ENCODE data around the gene TMEM190.
"Not testable (repeated sequence)": the region's sequence is repeated elsewhere in the genome, so short reads cannot be mapped to it uniquely, and the experiment has no call there.

TMEM190 gene

GRCh38 chr19:55407800-55408532 is 31.3 kb downstream of the TMEM190 start:
- Histone ChIP-seq H3K4me3 (ENCODE audit: low read length) (peak overlapping the region; percentile 78), H3K9ac (ENCODE audit: low read length) (no peak overlapping the region), H3K4me1 (ENCODE audit: control insufficient read depth, insufficient read depth, low read length) (peaks cover 7% of the 10 kb centered on the region), H3K27ac (ENCODE audit: low read depth, low read length) (peak overlapping the region; percentile 98), H3K27me3 (ENCODE audit: control insufficient read depth, insufficient read depth, low read length) (no peaks in the 10 kb centered on the region), H3K36me3 (ENCODE audit: control insufficient read depth, insufficient read depth, low read length) (peaks cover 4% of the 10 kb centered on the region)

GRCh38 chr19:55408533-55408872 is 31.9 kb downstream of the TMEM190 start:
- peak overlapping the region; percentile 98 for H3K27ac ChIP-seq (ENCODE audit: low read depth, low read length)
- H3K4me1 ChIP-seq (ENCODE audit: control insufficient read depth, insufficient read depth, low read length), result peaks cover 7% of the 10 kb centered on the region
- peak overlapping the region; percentile 67 for H3K4me3 ChIP-seq (ENCODE audit: low read length)
- H3K9ac ChIP-seq (ENCODE audit: low read length), result no peak overlapping the region
- no peaks in the 10 kb centered on the region for H3K27me3 ChIP-seq (ENCODE audit: control insufficient read depth, insufficient read depth, low read length)
- H3K36me3 ChIP-seq (ENCODE audit: control insufficient read depth, insufficient read depth, low read length), result peaks cover 4% of the 10 kb centered on the region

GRCh38 chr19:55409179-55409578 is 32.6 kb downstream of the TMEM190 start:
- H3K4me3 ChIP-seq (ENCODE audit: low read length); H3K36me3 ChIP-seq (ENCODE audit: control insufficient read depth, insufficient read depth, low read length); H3K4me1 ChIP-seq (ENCODE audit: control insufficient read depth, insufficient read depth, low read length); H3K27me3 ChIP-seq (ENCODE audit: control insufficient read depth, insufficient read depth, low read length); H3K9ac ChIP-seq (ENCODE audit: low read length); H3K27ac ChIP-seq (ENCODE audit: low read depth, low read length): not testable (repeated sequence)

GRCh38 chr19:55410168-55410567 is 33.5 kb downstream of the TMEM190 start:
- no peak overlapping the region for H3K27ac ChIP-seq (ENCODE audit: low read depth, low read length)
- H3K27me3 ChIP-seq (ENCODE audit: control insufficient read depth, insufficient read depth, low read length), result peaks cover 2% of the 10 kb centered on the region
- no peak overlapping the region for H3K4me3 ChIP-seq (ENCODE audit: low read length)
- no peaks in the 10 kb centered on the region for H3K36me3 ChIP-seq (ENCODE audit: control insufficient read depth, insufficient read depth, low read length)
- H3K9ac ChIP-seq (ENCODE audit: low read length), result no peak overlapping the region
- H3K4me1 ChIP-seq (ENCODE audit: control insufficient read depth, insufficient read depth, low read length), result peaks cover 7% of the 10 kb centered on the region

- H3K27ac ChIP-seq (ENCODE audit: low read depth, low read length), result no peak overlapping the region
- no peak overlapping the region for H3K4me3 ChIP-seq (ENCODE audit: low read length)
- H3K9ac ChIP-seq (ENCODE audit: low read length), result no peak overlapping the region
- H3K27me3 ChIP-seq (ENCODE audit: control insufficient read depth, insufficient read depth, low read length), result peaks cover 10% of the 10 kb centered on the region
- H3K4me1 ChIP-seq (ENCODE audit: control insufficient read depth, insufficient read depth, low read length), result no peaks in the 10 kb centered on the region
- no peaks in the 10 kb centered on the region for H3K36me3 ChIP-seq (ENCODE audit: control insufficient read depth, insufficient read depth, low read length)
These were observed 41.6 kb downstream of the TMEM190 start for GRCh38 chr19:55418185-55418584.

GRCh38 chr19:55419103-55419502 is 42.5 kb downstream of the TMEM190 start:
- Histone ChIP-seq H3K27ac (ENCODE audit: low read depth, low read length) (no peak overlapping the region), H3K27me3 (ENCODE audit: control insufficient read depth, insufficient read depth, low read length) (peaks cover 10% of the 10 kb centered on the region), H3K4me3 (ENCODE audit: low read length) (no peak overlapping the region), H3K36me3 (ENCODE audit: control insufficient read depth, insufficient read depth, low read length) (no peaks in the 10 kb centered on the region), H3K9ac (ENCODE audit: low read length) (no peak overlapping the region), H3K4me1 (ENCODE audit: control insufficient read depth, insufficient read depth, low read length) (no peaks in the 10 kb centered on the region)

GRCh38 chr19:55419624-55420236 is 43.1 kb downstream of the TMEM190 start:
- Histone ChIP-seq H3K4me3 (ENCODE audit: low read length) (no peak overlapping the region), H3K36me3 (ENCODE audit: control insufficient read depth, insufficient read depth, low read length) (no peaks in the 10 kb centered on the region), H3K9ac (ENCODE audit: low read length) (no peak overlapping the region), H3K4me1 (ENCODE audit: control insufficient read depth, insufficient read depth, low read length) (no peaks in the 10 kb centered on the region), H3K27ac (ENCODE audit: low read depth, low read length) (no peak overlapping the region), H3K27me3 (ENCODE audit: control insufficient read depth, insufficient read depth, low read length) (peaks cover 13% of the 10 kb centered on the region)

DNA sequence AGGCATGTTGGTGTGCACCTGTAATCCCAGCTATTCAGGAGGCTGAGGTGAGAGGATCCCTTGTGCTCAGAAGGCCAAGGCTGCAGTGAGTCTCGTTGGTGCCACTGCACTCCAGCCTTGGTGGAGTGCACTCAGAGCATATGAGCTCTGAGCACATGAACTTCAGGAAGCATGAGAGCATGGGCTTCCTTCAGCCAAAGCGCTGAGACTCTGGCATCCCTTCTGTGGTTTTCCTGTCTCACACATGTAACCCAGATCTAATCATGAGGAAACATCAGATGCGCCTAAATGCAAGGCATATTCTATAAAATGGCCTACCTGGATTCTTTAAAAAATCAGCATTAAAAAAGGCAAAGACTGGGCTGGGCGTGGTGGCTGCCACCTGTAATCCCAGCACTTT is 44.7 kb downstream of the TMEM190 start:
- H3K9ac ChIP-seq (ENCODE audit: low read length); H3K36me3 ChIP-seq (ENCODE audit: control insufficient read depth, insufficient read depth, low read length): not testable (repeated sequence)

DNA sequence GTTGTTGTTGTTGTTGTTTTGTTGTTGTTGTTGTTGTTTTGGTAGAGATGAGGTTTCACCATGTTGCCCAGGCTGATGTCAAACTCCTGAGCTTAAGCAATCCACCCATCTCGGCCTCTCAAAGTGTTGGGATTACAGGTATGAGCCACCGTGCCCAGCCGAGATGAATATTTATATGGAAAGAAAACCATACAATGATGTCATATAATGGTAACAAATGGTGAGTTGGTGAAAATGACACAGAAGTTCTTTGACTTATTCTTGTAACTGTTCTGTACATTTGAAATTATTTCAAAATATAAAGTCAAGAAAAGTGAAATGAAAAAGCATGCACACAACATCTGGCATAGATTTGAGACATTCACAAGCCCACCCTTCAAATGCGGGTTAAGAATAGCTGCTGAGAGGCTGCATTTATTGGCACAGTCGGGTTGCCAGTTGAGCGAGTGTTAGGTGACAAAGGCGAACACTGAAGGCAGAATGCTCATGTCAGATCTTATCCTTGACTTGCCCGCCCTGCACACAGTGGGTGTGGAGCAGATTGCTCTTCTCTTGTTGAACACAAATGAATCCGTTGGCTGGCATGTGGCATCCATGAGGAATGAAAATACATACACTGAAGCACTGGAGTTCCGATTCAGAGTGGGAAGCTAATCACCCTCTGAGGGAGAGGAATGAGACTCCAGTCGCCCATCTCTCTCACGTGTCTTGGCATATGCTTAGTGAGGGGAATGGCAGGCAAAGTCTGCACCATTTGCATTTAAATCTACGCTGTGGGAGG is 46.8 kb downstream of the TMEM190 start:
- Histone ChIP-seq H3K27ac (ENCODE audit: low read depth, low read length) (no peak overlapping the region), H3K27me3 (ENCODE audit: control insufficient read depth, insufficient read depth, low read length) (peaks cover 11% of the 10 kb centered on the region), H3K4me3 (ENCODE audit: low read length) (no peak overlapping the region), H3K9ac (ENCODE audit: low read length) (no peak overlapping the region), H3K4me1 (ENCODE audit: control insufficient read depth, insufficient read depth, low read length) (no peaks in the 10 kb centered on the region), H3K36me3 (ENCODE audit: control insufficient read depth, insufficient read depth, low read length) (no peaks in the 10 kb centered on the region)

More for the DNA sequence above, 44.7 kb downstream of the TMEM190 start:
- H3K27me3 ChIP-seq (ENCODE audit: control insufficient read depth, insufficient read depth, low read length), result peaks cover 11% of the 10 kb centered on the region
- H3K4me1 ChIP-seq (ENCODE audit: control insufficient read depth, insufficient read depth, low read length); H3K4me3 ChIP-seq (ENCODE audit: low read length); H3K27ac ChIP-seq (ENCODE audit: low read depth, low read length): not testable (repeated sequence)

DNA sequence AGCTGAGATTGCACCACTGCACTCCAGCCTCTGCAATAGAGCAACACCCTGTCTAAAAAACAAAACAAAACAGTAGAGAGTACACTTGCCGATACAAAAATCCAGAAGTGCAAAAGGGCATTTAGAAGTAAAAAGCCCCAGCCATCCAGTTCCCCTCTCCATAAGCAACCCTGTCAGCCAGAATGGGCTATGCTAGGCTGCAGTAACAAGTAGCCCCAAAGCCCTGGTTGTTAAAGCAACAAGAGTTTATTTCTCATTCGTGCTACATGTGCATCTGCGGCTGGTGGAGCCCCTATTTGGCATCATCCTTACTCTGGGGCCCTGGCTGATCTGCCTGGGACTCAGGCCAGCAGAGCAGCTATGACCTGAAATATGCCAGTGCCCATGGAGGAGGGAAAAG is 47.9 kb downstream of the TMEM190 start:
- Histone ChIP-seq H3K4me1 (ENCODE audit: control insufficient read depth, insufficient read depth, low read length) (no peaks in the 10 kb centered on the region), H3K27ac (ENCODE audit: low read depth, low read length) (no peak overlapping the region), H3K9ac (ENCODE audit: low read length) (no peak overlapping the region), H3K4me3 (ENCODE audit: low read length) (no peak overlapping the region), H3K27me3 (ENCODE audit: control insufficient read depth, insufficient read depth, low read length) (peaks cover 9% of the 10 kb centered on the region), H3K36me3 (ENCODE audit: control insufficient read depth, insufficient read depth, low read length) (no peaks in the 10 kb centered on the region)

GRCh38 chr19:55426042-55426441 is 49.4 kb downstream of the TMEM190 start:
- H3K27me3 ChIP-seq (ENCODE audit: control insufficient read depth, insufficient read depth, low read length), result peaks cover 7% of the 10 kb centered on the region
- no peak overlapping the region for H3K27ac ChIP-seq (ENCODE audit: low read depth, low read length)

More at GRCh38 chr19:55426042-55426441, 49.4 kb downstream of the TMEM190 start:
- Histone ChIP-seq H3K9ac (ENCODE audit: low read length) (no peak overlapping the region), H3K4me3 (ENCODE audit: low read length) (no peak overlapping the region), H3K4me1 (ENCODE audit: control insufficient read depth, insufficient read depth, low read length) (no peaks in the 10 kb centered on the region), H3K36me3 (ENCODE audit: control insufficient read depth, insufficient read depth, low read length) (no peaks in the 10 kb centered on the region)
